Measurements from ENCODE around the gene HADH. TPM values are rescaled to one million over a fixed set of nuclear protein-coding genes. Genes with fewer than 3 reads are reported as not detected.

HADH gene
- total RNA-seq, 4 donors from 2014 or later, result 26.8 to 46.5 (median 38.1) TPM

GRCh38 chr4:108051343-108051742, 61.7 kb downstream of the HADH start:
- H3K4me3 ChIP-seq, result no peak overlapping the region
- H3K9me3 ChIP-seq, result no peaks in the 10 kb centered on the region
- no peaks in the 10 kb centered on the region for H3K27me3 ChIP-seq
- intact Hi-C loops (cut with DNase I), result no loop called here
- H3K27ac ChIP-seq, result no peak overlapping the region
- H3K4me1 ChIP-seq, result peaks cover 0 to under 1% (median 0%) of the 10 kb centered on the region in 3 donors
- WGBS, 2 donors, result 70 to 92% methylated on average over 1 to 5 of the region's 10 CpGs
- H3K36me3 ChIP-seq, result no peaks in the 10 kb centered on the region
- no peak for DNase-seq
- TF ChIP-seq CTCF (IDR thresholded peaks at IDR 0.05) (no peak), POLR2A (IDR thresholded peaks at IDR 0.05) (no peak)

GRCh38 chr4:108052558-108053120, 63.0 kb downstream of the HADH start:
- H3K9me3 ChIP-seq, result no peaks in the 10 kb centered on the region
- H3K36me3 ChIP-seq, result no peaks in the 10 kb centered on the region
- no peaks in the 10 kb centered on the region for H3K4me1 ChIP-seq
- H3K4me3 ChIP-seq, result no peak overlapping the region
- no peak overlapping the region for H3K27ac ChIP-seq
- intact Hi-C loops (cut with DNase I), result no loop called here
- no peak for TF ChIP-seq CTCF (IDR thresholded peaks at IDR 0.05)
- TF ChIP-seq POLR2A (IDR thresholded peaks at IDR 0.05), result no peak
- no peak for DNase-seq
- H3K27me3 ChIP-seq, result no peaks in the 10 kb centered on the region
- WGBS, 2 donors, result 88 to 91% methylated on average over 2 of the region's 2 CpGs

GRCh38 chr4:108053251-108053711, 63.6 kb downstream of the HADH start:
- no peak for DNase-seq
- Histone ChIP-seq H3K27me3 (no peaks in the 10 kb centered on the region), H3K4me1 (no peaks in the 10 kb centered on the region), H3K27ac (no peak overlapping the region), H3K9me3 (no peaks in the 10 kb centered on the region), H3K4me3 (no peak overlapping the region), H3K36me3 (no peaks in the 10 kb centered on the region)
- intact Hi-C loops (cut with DNase I), result no loop called here
- WGBS, 2 donors, result 81 to 86% methylated on average over 1 of the region's 1 CpG
- TF ChIP-seq CTCF (IDR thresholded peaks at IDR 0.05), result no peak
- no peak for TF ChIP-seq POLR2A (IDR thresholded peaks at IDR 0.05)

GRCh38 chr4:108054025-108054638, 64.4 kb downstream of the HADH start:
- H3K9me3 ChIP-seq, result no peaks in the 10 kb centered on the region
- H3K27ac ChIP-seq, result no peak overlapping the region
- H3K4me3 ChIP-seq, result no peak overlapping the region
- 93 to 94% methylated on average over 14 to 15 of the region's 16 CpGs for WGBS, 2 donors
- no peaks in the 10 kb centered on the region for H3K27me3 ChIP-seq
- H3K4me1 ChIP-seq, result no peaks in the 10 kb centered on the region
- no peak for TF ChIP-seq POLR2A (IDR thresholded peaks at IDR 0.05)
- TF ChIP-seq CTCF (IDR thresholded peaks at IDR 0.05), result no peak
- H3K36me3 ChIP-seq, result no peaks in the 10 kb centered on the region
- no peak for DNase-seq
- intact Hi-C loops (cut with DNase I), result no loop called here

GRCh38 chr4:108055787-108056186, 66.1 kb downstream of the HADH start:
- DNase-seq, result no peak
- Histone ChIP-seq H3K9me3 (no peaks in the 10 kb centered on the region), H3K36me3 (no peaks in the 10 kb centered on the region), H3K4me1 (no peaks in the 10 kb centered on the region), H3K27me3 (no peaks in the 10 kb centered on the region), H3K27ac (no peak overlapping the region), H3K4me3 (no peak overlapping the region)
- intact Hi-C loops (cut with DNase I), result no loop called here
- WGBS, 2 donors, result 98 to 100% methylated on average over 3 of the region's 3 CpGs
- TF ChIP-seq POLR2A (IDR thresholded peaks at IDR 0.05) (no peak), CTCF (IDR thresholded peaks at IDR 0.05) (no peak)

All from esophagus squamous epithelium (tissue), 5 donors.